M059J (cell line): ENCODE data around the gene RNF141. TPM values are rescaled to one million over a fixed set of nuclear protein-coding genes. Genes with fewer than 3 reads are reported as not detected.

Source experiments
- DNase-seq: peaks from one replicate; pipeline ENCODE4 v3.0.0-alpha.2; 2012; ENCODE audit warnings: low read depth
- total RNA-seq: library from RNA; depleted of rRNA; stranded (reverse); fragments of >200 nt; shearing (Covaris generic); gene quantifications from 2 replicates; pipeline ENCODE4 v1.2.3, GENCODE V29; 2014

Gene RNF141
- total RNA-seq, 1 experiment from 2014 or later, result 31.2 TPM

GRCh38 chr11:10561043-10561818, 20.2 kb upstream of the RNF141 start:
- peak; percentile 50 for DNase-seq

DNA sequence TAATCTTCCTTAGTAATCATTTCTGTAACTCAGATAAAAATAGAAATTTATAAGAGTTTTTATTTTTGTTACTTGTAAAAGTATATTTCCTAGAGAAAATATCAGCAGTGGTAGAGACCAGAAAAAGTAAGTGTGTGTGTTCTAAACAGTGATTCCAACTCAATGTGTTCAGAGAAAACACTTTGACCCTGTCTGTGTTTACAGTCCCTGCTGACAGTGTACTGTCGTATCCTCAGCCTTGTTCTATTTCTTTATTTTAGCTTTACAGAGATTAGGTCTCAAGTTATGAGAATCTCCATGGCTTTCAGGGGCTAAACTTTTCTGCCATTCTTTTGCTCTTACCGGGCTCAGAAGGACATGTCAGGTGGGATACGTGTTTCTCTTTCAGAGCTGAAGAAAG, 17.3 kb upstream of the RNF141 start:
- no peak for DNase-seq

GRCh38 chr11:10556590-10556989, 15.6 kb upstream of the RNF141 start:
- no peak for DNase-seq

DNA sequence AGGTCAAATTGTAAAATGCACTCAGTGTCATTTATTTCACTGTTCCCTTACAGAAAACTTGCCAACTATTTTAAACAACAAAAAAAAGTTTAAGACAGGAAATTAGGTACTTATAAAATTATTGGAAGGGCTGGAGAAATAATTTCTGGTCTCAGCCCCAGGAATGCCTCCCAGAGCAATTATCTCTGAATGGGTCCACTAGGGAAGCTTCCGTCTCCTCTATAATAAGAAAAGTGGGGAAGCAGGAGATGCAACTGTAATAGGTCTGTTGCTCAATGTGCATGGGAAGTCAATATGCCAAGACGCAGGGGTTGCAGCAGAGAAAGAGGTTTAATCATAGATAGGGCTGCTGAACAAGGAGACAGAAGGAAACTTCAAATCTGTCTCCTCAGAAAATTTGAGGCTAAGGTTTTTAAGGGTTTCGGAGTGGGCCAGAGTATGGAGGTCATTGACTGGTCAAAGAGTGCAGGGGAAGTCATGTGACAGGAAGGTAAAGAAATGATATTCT, 10.9 kb upstream of the RNF141 start:
- DNase-seq, result no peak

GRCh38 chr11:10551290-10551592, 10.3 kb upstream of the RNF141 start:
- DNase-seq, result peak; percentile 9

- peak; percentile 88 for DNase-seq
Measured at GRCh38 chr11:10550503-10551289, 9.7 kb upstream of the RNF141 start.

DNA sequence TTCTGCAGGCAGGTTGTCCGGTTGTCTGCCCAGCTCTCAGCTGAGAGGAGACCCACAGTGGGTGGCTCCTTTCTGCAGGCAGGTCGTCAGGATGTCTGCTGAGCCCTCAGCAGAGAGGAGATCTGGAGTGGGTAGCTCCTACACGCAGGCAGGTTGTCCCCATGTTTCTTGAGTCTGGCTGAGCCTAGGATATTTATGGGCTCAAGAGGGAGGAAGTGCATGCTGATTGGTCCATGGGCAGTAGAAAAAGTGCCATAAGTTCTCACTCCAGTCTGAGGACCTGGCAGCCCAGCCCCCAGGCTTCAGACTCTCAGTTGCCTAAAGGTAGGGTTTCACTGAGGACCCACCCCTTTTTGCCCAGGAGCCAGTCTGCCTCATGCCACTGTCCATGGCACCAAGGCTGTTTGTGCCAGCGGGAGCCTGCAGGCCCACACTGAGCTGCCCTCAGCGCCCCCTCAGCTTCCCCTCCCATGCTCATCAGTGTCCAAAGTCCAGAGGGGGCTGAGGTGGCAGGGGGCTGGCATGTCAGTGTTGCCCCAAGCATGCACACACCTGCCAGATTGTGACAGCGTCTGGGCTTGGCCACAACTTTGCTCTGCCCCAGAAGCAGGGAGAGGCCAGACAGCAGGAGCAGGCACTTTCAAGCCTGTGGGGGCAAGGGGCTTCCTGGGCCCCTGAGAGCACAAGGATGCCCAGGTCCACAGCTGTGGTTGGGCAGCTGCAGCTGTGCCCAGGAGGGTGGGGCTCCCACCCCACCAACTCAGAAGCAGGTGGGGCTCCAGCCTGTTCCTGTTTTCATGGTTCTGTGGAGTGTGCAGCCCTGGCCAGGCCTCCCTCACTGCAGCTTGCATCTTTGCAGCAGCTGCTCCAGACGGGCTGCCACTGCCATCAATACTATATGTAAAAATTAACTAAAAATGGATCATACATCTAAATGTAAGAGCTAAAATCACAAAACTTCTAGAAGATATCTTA, 3.8 kb upstream of the RNF141 start:
- no peak for DNase-seq

GRCh38 chr11:10543782-10544181, 2.8 kb upstream of the RNF141 start:
- no peak for DNase-seq

DNA sequence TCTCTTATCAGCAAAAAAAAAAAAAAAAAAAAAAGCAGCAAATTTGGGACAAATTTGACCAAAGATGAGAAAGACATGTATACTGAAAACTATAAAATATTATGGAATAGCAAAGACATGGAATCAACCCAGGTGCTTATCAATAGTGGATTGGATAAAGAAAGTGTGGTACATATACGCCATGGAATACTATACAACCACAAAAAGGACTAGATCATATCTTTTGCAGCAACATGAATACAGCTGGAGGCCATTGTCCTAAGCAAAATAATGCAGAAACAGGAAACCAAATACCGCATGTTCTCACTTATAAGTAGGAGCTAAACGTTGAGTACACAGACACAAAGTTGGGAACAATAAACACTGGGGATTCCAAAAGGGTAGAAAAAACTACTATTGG, 1.8 kb upstream of the RNF141 start:
- no peak for DNase-seq

- DNase-seq, result no peak
Measured at GRCh38 chr11:10541561-10541930, 559 bp upstream of the RNF141 start.

GRCh38 chr11:10540546-10540914, 457 bp downstream of the RNF141 start:
- DNase-seq, result peak; percentile 62

DNA sequence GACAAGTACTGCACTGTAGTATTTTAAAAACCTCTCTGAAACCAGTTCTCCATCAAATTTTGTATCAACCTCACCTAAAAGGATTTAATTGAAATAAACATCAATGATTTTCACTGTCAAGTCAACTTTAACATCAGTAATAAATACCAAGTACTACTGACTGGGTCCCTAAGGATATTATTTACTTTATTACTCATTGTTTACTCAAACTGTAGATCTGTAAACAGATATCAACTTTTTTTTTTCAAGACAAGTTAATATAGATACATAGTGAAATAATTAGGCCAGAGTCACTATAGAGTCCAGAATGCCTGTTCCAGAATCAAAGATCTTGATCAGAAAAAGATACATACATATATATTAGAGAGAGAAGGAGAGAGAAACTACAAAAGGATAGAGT, 1.6 kb downstream of the RNF141 start:
- DNase-seq, result no peak

- no peak for DNase-seq
Measured at GRCh38 chr11:10538924-10539323, 2.1 kb downstream of the RNF141 start.

- no peak for DNase-seq
Measured at GRCh38 chr11:10537600-10537999, 3.4 kb downstream of the RNF141 start.

- no peak for DNase-seq
Measured at GRCh38 chr11:10534316-10534715, 6.7 kb downstream of the RNF141 start.

GRCh38 chr11:10533323-10533722, 7.7 kb downstream of the RNF141 start:
- DNase-seq, result no peak

DNA sequence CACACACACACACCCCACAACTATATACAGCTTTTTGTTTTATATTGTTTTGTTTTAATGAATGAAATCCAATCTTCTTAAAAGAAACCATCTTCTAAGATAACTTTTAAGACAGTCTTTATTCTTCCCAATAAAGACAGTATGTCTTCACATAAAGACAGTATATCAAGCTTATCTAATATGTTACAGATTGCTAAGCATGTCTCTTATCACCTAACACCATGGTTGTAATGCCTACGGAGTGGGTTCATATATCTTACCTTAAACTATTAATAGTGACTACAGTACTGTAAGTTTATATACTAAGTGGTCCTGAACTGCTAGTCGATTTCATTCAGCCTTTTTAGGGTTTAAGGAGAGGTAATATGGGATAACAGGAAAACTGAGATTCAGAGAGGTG, 8.5 kb downstream of the RNF141 start:
- DNase-seq, result no peak

- DNase-seq, result peak; percentile 78
Measured at GRCh38 chr11:10529279-10529678, 11.7 kb downstream of the RNF141 start.

DNA sequence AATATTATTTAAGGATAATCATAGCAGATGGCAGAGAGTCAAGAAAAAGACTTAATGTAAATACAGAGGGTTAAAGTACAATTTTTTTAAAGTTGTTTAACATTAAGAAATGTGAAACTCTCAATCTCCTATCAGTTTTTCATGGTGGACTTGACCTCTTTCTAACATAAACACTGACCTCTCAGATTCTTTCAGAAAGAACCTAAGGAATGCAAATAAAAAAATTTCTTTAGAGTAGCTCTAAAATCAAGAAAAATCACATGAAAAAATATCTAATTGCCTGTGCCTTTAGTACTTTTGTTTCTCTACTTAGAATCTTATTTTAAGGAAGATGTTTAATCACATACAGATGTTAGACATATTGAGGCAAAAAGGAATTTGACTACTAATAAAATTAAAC, 12.9 kb downstream of the RNF141 start:
- DNase-seq, result no peak

DNA sequence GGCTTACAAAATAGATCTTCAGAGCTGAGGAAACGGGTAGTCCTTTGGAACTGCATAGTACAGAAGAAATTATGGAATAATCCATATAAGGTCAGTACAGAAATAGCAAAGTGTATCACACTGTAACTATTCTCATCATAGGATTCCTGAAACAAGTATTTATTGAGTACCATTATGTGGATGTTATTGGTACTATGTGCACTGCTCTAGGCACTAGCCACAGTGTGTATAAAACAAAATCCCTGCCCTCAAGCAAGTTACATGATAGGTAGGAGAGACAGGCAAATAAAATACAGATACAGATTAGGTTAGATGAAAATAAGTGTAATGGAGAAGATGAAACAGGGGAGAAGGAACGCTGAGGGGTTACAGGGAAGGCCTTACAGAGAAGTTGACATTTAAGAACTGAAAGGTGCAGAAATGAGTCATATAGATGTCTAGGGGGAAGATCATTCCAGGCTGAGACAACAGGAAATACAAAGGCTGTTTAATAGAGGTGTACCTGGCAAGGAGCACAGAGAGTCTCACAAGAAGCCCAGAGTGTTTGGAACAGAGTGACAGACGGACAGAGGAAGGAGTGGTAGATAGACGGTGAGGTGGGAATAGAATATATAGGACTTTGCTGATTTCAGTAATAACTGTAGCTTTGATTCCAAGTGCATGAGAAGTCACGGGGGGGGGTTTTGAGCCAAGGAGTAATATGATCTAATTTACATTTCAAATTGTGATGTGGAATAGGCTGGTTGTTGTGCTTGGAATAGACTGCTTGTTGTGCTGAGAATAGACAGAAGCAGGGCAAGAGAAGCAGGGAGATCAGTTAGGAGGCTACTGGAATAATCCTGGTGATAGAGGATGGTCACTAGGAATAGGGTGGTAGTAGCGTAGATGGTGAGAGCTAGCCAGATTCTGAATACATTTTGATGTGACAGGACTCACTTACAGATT, 13.7 kb downstream of the RNF141 start:
- DNase-seq, result peak; percentile 69

GRCh38 chr11:10524471-10524870, 16.5 kb downstream of the RNF141 start:
- no peak for DNase-seq
